GM23248 (cell line): ENCODE results near the gene GALNT10. TPM values are rescaled to one million over a fixed set of nuclear protein-coding genes. Genes with fewer than 3 reads are reported as not detected.
A peak's percentile ranks its signal among the peaks of the same experiment; 100 is the strongest.

Source experiments
- DNase-seq: peaks from one replicate; pipeline ENCODE4 v3.0.0-alpha.2; 2015
- H2AFZ ChIP-seq: fragments of 200-600 bp; sonication (generic); 2 replicates; pipeline ENCODE4 v1.6.1; 2016; ENCODE audit warnings: antibody characterized with exemption
- H3F3A ChIP-seq: fragments of 200-600 bp; sonication (generic); 2 replicates; pipeline ENCODE4 v1.6.1; 2016; ENCODE audit warnings: mild to moderate bottlenecking, antibody characterized with exemption, mixed run types; ENCODE audit not compliant: insufficient read depth
- H3K27ac ChIP-seq: fragments of 200-600 bp; sonication (generic); 2 replicates; pipeline ENCODE4 v1.5.1; 2016; ENCODE audit warnings: mild to moderate bottlenecking
- H3K27me3 ChIP-seq: fragments of 200-600 bp; sonication (generic); replicated peaks from 2 replicates; pipeline ENCODE4 v1.6.1; 2016; ENCODE audit warnings: mild to moderate bottlenecking; ENCODE audit not compliant: insufficient read depth
- H3K36me3 ChIP-seq: fragments of 200-600 bp; sonication (generic); 2 replicates; pipeline ENCODE4 v1.6.1; 2016; ENCODE audit warnings: low read depth, mild to moderate bottlenecking
- H3K4me1 ChIP-seq: fragments of 200-600 bp; sonication (generic); 2 replicates; pipeline ENCODE4 v1.6.1; 2016; ENCODE audit warnings: mild to moderate bottlenecking; ENCODE audit not compliant: insufficient read depth
- H3K4me2 ChIP-seq: fragments of 200-600 bp; sonication (generic); one replicate; pipeline ENCODE4 v1.6.1; 2016; ENCODE audit warnings: mild to moderate bottlenecking; ENCODE audit not compliant: unreplicated experiment
- H3K4me3 ChIP-seq: fragments of 200-600 bp; sonication (generic); 2 replicates; pipeline ENCODE4 v1.5.1; 2016; ENCODE audit warnings: mild to moderate bottlenecking
- H3K79me2 ChIP-seq: fragments of 200-600 bp; sonication (generic); 2 replicates; pipeline ENCODE4 v1.6.1; 2016; ENCODE audit warnings: mild to moderate bottlenecking; ENCODE audit not compliant: insufficient read depth
- H3K9ac ChIP-seq: fragments of 200-600 bp; sonication (generic); 2 replicates; pipeline ENCODE4 v1.6.1; 2016; ENCODE audit warnings: mild to moderate bottlenecking
- H3K9me2 ChIP-seq: fragments of 200-600 bp; sonication (generic); 2 replicates; pipeline ENCODE4 v1.6.1; 2016; ENCODE audit warnings: mixed run types, mild to moderate bottlenecking, moderate library complexity; ENCODE audit not compliant: insufficient read depth
- H3K9me3 ChIP-seq: fragments of 200-600 bp; sonication (generic); one replicate; pipeline ENCODE4 v1.6.1; 2017; ENCODE audit warnings: low read depth
- H4K20me1 ChIP-seq: fragments of 200-600 bp; sonication (generic); 2 replicates; pipeline ENCODE4 v1.6.0; 2016; ENCODE audit not compliant: insufficient read depth
- EZH2 ChIP-seq: fragments of 200-600 bp; sonication (generic); IDR thresholded peaks from 2 replicates; pipeline ENCODE4 v1.6.1; 2018; ENCODE audit warnings: antibody characterized with exemption, mild to moderate bottlenecking; ENCODE audit not compliant: insufficient read depth, poor library complexity, severe bottlenecking
- EZH2phosphoT487 ChIP-seq: fragments of 200-600 bp; sonication (generic); IDR thresholded peaks from 2 replicates; pipeline ENCODE4 v1.6.1; 2018; ENCODE audit warnings: antibody characterized with exemption, moderate library complexity, mild to moderate bottlenecking, low read depth; ENCODE audit not compliant: insufficient read depth
- WGBS, 2 experiments: methylation state at CpG; one replicate each; pipeline ENCODE4 v1.1.6; 2015 to 2017; ENCODE audit warnings: low lambda C conversion rate in 2 of 2, low coverage in 1 of 2; ENCODE audit errors: missing lambda C conversion rate in 2 of 2; 5-methylcytosine and 5-hydroxymethylcytosine counted together
- in situ Hi-C: fragments of 300-500 bp; cut with MboI; formaldehyde crosslinking; loops from 2 replicates; pipeline ENCODE4 v1.15.0; 2020
- polyA plus RNA-seq: library from polyadenylated mRNA; unstranded; fragments of >200 nt; fragmentation: Nextera tagmentation; extraction: Ambion mirVana; gene quantifications from 2 replicates; pipeline ENCODE4 v1.2.1, GENCODE V29; 2016
- total RNA-seq: library from RNA; depleted of rRNA; stranded (reverse); fragments of >200 nt; shearing (Covaris generic); gene quantifications from 2 replicates; pipeline ENCODE4 v1.2.3, GENCODE V29; 2014

GALNT10 gene
- total and polyA plus RNA-seq, 2 experiments from 2014 or later = 23.3 to 67.9 TPM

DNA sequence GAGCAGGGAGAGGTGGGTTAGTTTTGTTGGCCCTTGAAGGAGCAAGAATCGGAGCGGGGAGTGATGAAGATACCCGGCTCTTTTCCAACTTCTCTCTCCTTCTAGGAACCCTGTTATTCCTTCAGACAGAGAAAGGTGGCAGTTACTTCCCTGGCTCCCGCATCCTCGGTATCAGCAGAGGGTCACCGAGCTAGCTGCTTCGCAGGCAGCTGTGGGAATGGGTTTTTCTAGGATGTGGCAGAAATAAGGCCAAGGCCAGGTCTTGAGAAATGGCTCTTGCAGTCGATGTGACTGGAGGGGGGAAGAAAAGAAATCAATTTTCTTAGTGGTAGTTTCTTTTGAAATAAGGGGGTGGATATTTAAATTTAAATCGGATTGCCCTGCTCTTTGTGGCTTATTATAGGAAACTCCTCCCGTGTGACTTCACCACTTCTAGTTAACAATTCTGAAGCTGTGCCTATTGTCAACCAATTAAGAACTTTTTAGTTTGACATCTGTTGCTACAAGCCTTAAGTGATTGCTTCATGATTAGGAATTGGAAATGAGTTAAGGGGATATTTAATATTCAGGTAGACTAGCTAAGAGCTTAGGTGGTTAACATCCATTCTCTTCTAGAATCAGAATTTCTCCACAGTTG, 256.7 kb downstream of the GALNT10 start:
- H3K4me3 ChIP-seq = peak overlapping the region; percentile 95
- no peaks in the 10 kb centered on the region for H3K9me3 ChIP-seq
- H3K27me3 ChIP-seq = no peaks in the 10 kb centered on the region
- peaks cover 8% of the 10 kb centered on the region for H3F3A ChIP-seq
- peaks cover 72% of the 10 kb centered on the region for H3K79me2 ChIP-seq
- H3K4me2 ChIP-seq = peak overlapping the region; percentile 98
- TF ChIP-seq EZH2 (no peak), EZH2phosphoT487 (no peak)
- peak overlapping the region; percentile 75 for H2AFZ ChIP-seq
- DNase-seq = no peak
- H3K36me3 ChIP-seq = peaks cover 12% of the 10 kb centered on the region; the same call in 1 of the 2 replicates
- in situ Hi-C loops = no loop called here
- peak overlapping the region; percentile 74 for H3K9ac ChIP-seq
- peaks cover 17% of the 10 kb centered on the region for H3K4me1 ChIP-seq
- no peaks in the 10 kb centered on the region for H3K9me2 ChIP-seq
- WGBS, 2 experiments = 1 to 2% methylated on average over 10 of the region's 10 CpGs
- H4K20me1 ChIP-seq = peaks cover 17% of the 10 kb centered on the region; the same call in 1 of the 2 replicates
- H3K27ac ChIP-seq = peak overlapping the region; percentile 50

DNA sequence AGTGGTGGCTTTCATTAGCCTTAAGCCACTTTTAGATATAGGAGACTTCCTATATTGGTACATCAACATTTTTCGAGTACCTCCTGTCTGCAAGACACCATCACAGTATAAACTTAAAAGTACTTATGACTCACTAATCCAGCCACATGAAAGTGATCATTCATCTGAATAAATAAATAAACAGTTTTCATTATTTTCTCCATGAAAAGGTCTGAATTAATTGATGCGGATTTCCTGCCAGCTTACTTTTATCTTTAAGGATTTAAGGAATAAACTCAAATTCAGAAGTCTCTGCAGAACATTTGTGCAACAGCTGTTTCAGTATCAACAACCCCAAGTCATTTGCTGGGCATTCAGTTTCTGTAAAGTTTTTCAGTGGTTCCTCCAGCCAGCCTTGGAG, 259.3 kb downstream of the GALNT10 start:
- no peaks in the 10 kb centered on the region for H3K9me2 ChIP-seq
- DNase-seq = no peak
- H3K4me2 ChIP-seq = no peak overlapping the region
- peaks cover 17% of the 10 kb centered on the region; the same call in 1 of the 2 replicates for H4K20me1 ChIP-seq
- no peak overlapping the region for H3K9ac ChIP-seq
- no peak overlapping the region for H3K4me3 ChIP-seq
- 90 to 97% methylated on average over 2 of the region's 2 CpGs for WGBS, 2 experiments
- H3K79me2 ChIP-seq = peaks cover 59% of the 10 kb centered on the region
- H3K27ac ChIP-seq = no peak overlapping the region
- no peak for TF ChIP-seq EZH2
- TF ChIP-seq EZH2phosphoT487 = no peak
- in situ Hi-C loops = loop anchor here (25.0 kb wide), 1 partner anchor 363 kb away; no protein-coding TSS in a partner anchor
- peaks cover 8% of the 10 kb centered on the region for H3F3A ChIP-seq
- peaks cover 11% of the 10 kb centered on the region for H3K4me1 ChIP-seq
- no peaks in the 10 kb centered on the region for H3K27me3 ChIP-seq
- no peaks in the 10 kb centered on the region for H3K9me3 ChIP-seq
- no peak overlapping the region for H2AFZ ChIP-seq
- peaks cover 18% of the 10 kb centered on the region; the same call in 1 of the 2 replicates for H3K36me3 ChIP-seq

DNA sequence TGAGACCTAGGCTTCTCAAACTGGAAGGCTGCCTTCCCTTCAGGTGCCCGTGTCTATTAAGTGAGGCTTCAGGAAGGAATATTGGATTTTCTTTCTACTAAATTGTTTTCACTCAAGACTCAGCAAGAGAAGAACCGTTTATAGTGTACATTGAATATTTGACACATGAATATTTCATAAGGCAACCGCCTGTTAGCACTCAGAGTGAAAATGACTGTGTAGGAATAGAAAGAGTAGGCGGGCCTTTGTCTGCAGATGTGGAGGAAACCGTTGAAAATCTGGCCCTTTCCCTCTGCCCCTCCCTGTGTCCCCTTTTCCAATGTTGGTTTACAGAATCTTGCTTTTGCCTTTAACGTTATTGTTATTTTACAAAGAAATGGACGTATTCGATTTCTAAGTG, 261.4 kb downstream of the GALNT10 start:
- H3K9me2 ChIP-seq = no peaks in the 10 kb centered on the region
- H3K9ac ChIP-seq = no peak overlapping the region
- H3K79me2 ChIP-seq = peaks cover 50% of the 10 kb centered on the region
- H2AFZ ChIP-seq = no peak overlapping the region
- no peak overlapping the region for H3K4me2 ChIP-seq
- no peak for DNase-seq
- H3F3A ChIP-seq = peaks cover 8% of the 10 kb centered on the region
- no peak for TF ChIP-seq EZH2phosphoT487
- TF ChIP-seq EZH2 = no peak
- no peaks in the 10 kb centered on the region for H3K27me3 ChIP-seq
- peaks cover 17% of the 10 kb centered on the region; the same call in 1 of the 2 replicates for H4K20me1 ChIP-seq
- peaks cover 31% of the 10 kb centered on the region; the same call in 1 of the 2 replicates for H3K36me3 ChIP-seq
- H3K4me1 ChIP-seq = peaks cover 11% of the 10 kb centered on the region
- H3K27ac ChIP-seq = no peak overlapping the region
- H3K4me3 ChIP-seq = no peak overlapping the region
- 80% methylated on average over 8 of the region's 8 CpGs for WGBS, 2 experiments
- H3K9me3 ChIP-seq = no peaks in the 10 kb centered on the region
- in situ Hi-C loops = loop anchor here (25.0 kb wide), 1 partner anchor 360 kb away; no protein-coding TSS in a partner anchor

DNA sequence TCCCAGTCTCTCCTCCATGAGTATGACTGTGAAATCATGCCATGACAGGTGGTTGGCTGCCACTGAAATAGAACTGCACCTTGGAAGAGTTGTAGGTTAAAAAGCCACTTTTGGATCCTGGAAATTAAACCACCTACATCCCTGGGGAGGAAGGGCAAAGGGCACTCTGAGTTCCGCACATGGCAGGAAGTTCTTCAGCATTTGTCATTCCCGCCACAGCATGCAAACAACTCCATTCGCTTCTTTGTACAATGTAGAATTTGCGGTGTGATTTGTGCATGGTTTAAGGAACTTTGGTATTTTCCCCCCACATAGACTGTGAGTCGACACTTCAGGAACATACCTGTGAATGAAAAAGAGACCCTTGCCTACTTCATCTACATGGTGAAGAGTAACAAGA, 265.1 kb downstream of the GALNT10 start:
- H3K36me3 ChIP-seq = peaks cover 35% of the 10 kb centered on the region; the same call in 1 of the 2 replicates
- TF ChIP-seq EZH2 = no peak
- TF ChIP-seq EZH2phosphoT487 = no peak
- H3K27me3 ChIP-seq = no peaks in the 10 kb centered on the region
- H3K4me3 ChIP-seq = no peak overlapping the region
- no peak for DNase-seq
- H3K79me2 ChIP-seq = peaks cover 14% of the 10 kb centered on the region
- H3K9me2 ChIP-seq = no peaks in the 10 kb centered on the region
- H3K9me3 ChIP-seq = no peaks in the 10 kb centered on the region
- WGBS, 2 experiments = 96 to 99% methylated on average over 5 of the region's 5 CpGs
- H4K20me1 ChIP-seq = 0 out of 2 replicates have a peak, but pooled peaks cover 2% of the 10 kb centered on the region
- H3K4me2 ChIP-seq = no peak overlapping the region
- H2AFZ ChIP-seq = no peak overlapping the region
- no peak overlapping the region for H3K27ac ChIP-seq
- in situ Hi-C loops = loop anchor here (25.0 kb wide), 1 partner anchor 357 kb away; no protein-coding TSS in a partner anchor
- H3K9ac ChIP-seq = no peak overlapping the region
- no peaks in the 10 kb centered on the region for H3F3A ChIP-seq
- H3K4me1 ChIP-seq = no peaks in the 10 kb centered on the region
